HepG2 (cell line): ENCODE results near the gene SMIM13. TPM values are rescaled to one million over a fixed set of nuclear protein-coding genes. Genes with fewer than 3 reads are reported as not detected.

Experiments used
- AGO2 ChIP-seq: fragments of 200-400 bp; formaldehyde crosslinking; optimal IDR thresholded peaks from 2 replicates; pipeline ENCODE3; 2017; ENCODE audit warnings: mild to moderate bottlenecking, low read depth, low read length, moderate library complexity
- CBX2 ChIP-seq, 2 experiments: fragments of 200-600 bp in 1 of 2; sonication (generic); formaldehyde crosslinking in 1 of 2; IDR thresholded peaks; 2 replicates each; pipeline versions ENCODE4 v1.7.0 to v1.8.1; 2018 to 2022; ENCODE audit warnings: low read depth in 2 of 2, low read length in 1 of 2, mild to moderate bottlenecking in 1 of 2, missing genetic modification reagents in 1 of 2
- CENPX ChIP-seq: sonication (generic); formaldehyde crosslinking; IDR thresholded peaks from 2 replicates; pipeline ENCODE4 v1.9.0; 2021; ENCODE audit warnings: mild to moderate bottlenecking, missing genetic modification reagents, moderate library complexity
- EZH2 ChIP-seq: conservative IDR thresholded peaks from 2 replicates; pipeline ENCODE4 v1.6.1; 2012; ENCODE audit warnings: mild to moderate bottlenecking, low read depth, low read length, moderate library complexity
- GLI4 ChIP-seq: sonication (generic); formaldehyde crosslinking; IDR thresholded peaks from 2 replicates; pipeline ENCODE4 v1.5.1; 2020; ENCODE audit warnings: missing genetic modification reagents, mild to moderate bottlenecking, moderate library complexity, borderline replicate concordance
- GPN1 ChIP-seq: sonication (generic); formaldehyde crosslinking; IDR thresholded peaks from 2 replicates; pipeline ENCODE4 v1.5.1; 2020; ENCODE audit warnings: missing genetic modification reagents, borderline replicate concordance
- GTF2F1 ChIP-seq: fragments of 150-350 bp; IDR thresholded peaks from 2 replicates; pipeline ENCODE4 v1.6.1; 2014; ENCODE audit warnings: low read length
- HOXD1 ChIP-seq: sonication (generic); formaldehyde crosslinking; IDR thresholded peaks from 2 replicates; pipeline ENCODE4 v1.5.0; 2020; ENCODE audit warnings: missing genetic modification reagents
- MXI1 ChIP-seq: IDR thresholded peaks from 3 replicates; pipeline ENCODE4 v1.6.1; 2012; ENCODE audit warnings: low read depth, low read length, inconsistent platforms, borderline replicate concordance
- PCBP2 ChIP-seq: fragments of 200-400 bp; formaldehyde crosslinking; optimal IDR thresholded peaks from 2 replicates; pipeline ENCODE3; 2018; ENCODE audit warnings: low read length, low read depth; ENCODE audit not compliant: poor library complexity, severe bottlenecking
- PRMT3 ChIP-seq: sonication (generic); formaldehyde crosslinking; IDR thresholded peaks from 2 replicates; pipeline ENCODE4 v1.8.1; 2022; ENCODE audit warnings: low read depth, mild to moderate bottlenecking, moderate library complexity, missing genetic modification reagents, borderline replicate concordance
- SSRP1 ChIP-seq: IDR thresholded peaks from 2 replicates; pipeline ENCODE4 v1.6.1; 2016; ENCODE audit warnings: control low read depth
- STAT5B ChIP-seq: sonication (generic); formaldehyde crosslinking; IDR thresholded peaks from 2 replicates; pipeline ENCODE4 v1.4.0; 2020; ENCODE audit warnings: missing genetic modification reagents
- ZBTB1 ChIP-seq: sonication (generic); formaldehyde crosslinking; IDR thresholded peaks from 2 replicates; pipeline ENCODE4 v1.4.0; 2020; ENCODE audit warnings: missing genetic modification reagents, borderline replicate concordance
- ZFP36L2 ChIP-seq: sonication (generic); formaldehyde crosslinking; IDR thresholded peaks from 2 replicates; pipeline ENCODE4 v1.4.0; 2020; ENCODE audit warnings: missing genetic modification reagents
- ZNF547 ChIP-seq: sonication (generic); formaldehyde crosslinking; IDR thresholded peaks from 2 replicates; pipeline ENCODE4 v1.5.1; 2020; ENCODE audit warnings: mild to moderate bottlenecking, missing genetic modification reagents
- ZNF563 ChIP-seq: sonication (generic); formaldehyde crosslinking; IDR thresholded peaks from 2 replicates; pipeline ENCODE4 v1.8.0; 2022; ENCODE audit warnings: mild to moderate bottlenecking, moderate library complexity, missing genetic modification reagents
- ZNF772 ChIP-seq: sonication (generic); formaldehyde crosslinking; IDR thresholded peaks from 2 replicates; pipeline ENCODE4 v1.5.0; 2020; ENCODE audit warnings: mild to moderate bottlenecking, missing genetic modification reagents
- ZNF775 ChIP-seq: sonication (generic); formaldehyde crosslinking; IDR thresholded peaks from 2 replicates; pipeline ENCODE4 v1.4.0; 2020; ENCODE audit warnings: missing genetic modification reagents, mild to moderate bottlenecking, moderate library complexity, borderline replicate concordance
- ZSCAN20 ChIP-seq: sonication (generic); formaldehyde crosslinking; IDR thresholded peaks from 2 replicates; pipeline ENCODE4 v1.4.0; 2020; ENCODE audit warnings: missing genetic modification reagents, mild to moderate bottlenecking, borderline replicate concordance
- ZSCAN31 ChIP-seq: sonication (generic); formaldehyde crosslinking; IDR thresholded peaks from 2 replicates; pipeline ENCODE4 v1.5.0; 2020; ENCODE audit warnings: low read depth, mild to moderate bottlenecking, missing genetic modification reagents
- polyA plus RNA-seq, 8 experiments: library from polyadenylated mRNA; depleted of rRNA in 3 of 8; stranded (reverse) in 7 of 8; unstranded in 1 of 8; fragments of >200 nt; fragmentation: Illumina TruSeq in 4 of 8; extraction: Trizol in 4 of 8; gene quantifications; 2 replicates each; pipeline versions ENCODE4 v1.2.1 to v1.2.3, GENCODE V29; 2011 to 2016; ENCODE audit warnings: low read depth in 4 of 8, missing spikeins in 1 of 8, mixed read lengths in 1 of 8; ENCODE audit not compliant: insufficient read depth in 1 of 8
- total RNA-seq, 5 experiments: library from RNA; depleted of rRNA; stranded (reverse); fragments of >200 nt; fragmentation: Illumina TruSeq; extraction: Trizol; gene quantifications; 2 replicates each; pipeline ENCODE4 v1.2.3, GENCODE V29; 2016; ENCODE audit warnings: low read depth in 1 of 5
- TF ChIP-seq, protein P1 (sequence below): sonication (generic); formaldehyde crosslinking; IDR thresholded peaks from 2 replicates; pipeline ENCODE4 v1.5.0; 2020; ENCODE audit warnings: missing genetic modification reagents
- TF ChIP-seq, protein P2 (sequence below): IDR thresholded peaks from 2 replicates; pipeline ENCODE4 v1.6.1; 2016
- TF ChIP-seq, protein P3 (sequence below): sonication (generic); formaldehyde crosslinking; IDR thresholded peaks from 2 replicates; pipeline ENCODE4 v1.5.0; 2020; ENCODE audit warnings: missing genetic modification reagents

Gene SMIM13
- total and polyA plus RNA-seq, 2 of the 13 experiments (the other 11 are each of a cell fraction or from before 2014, with no cell fraction given), result 2.7 to 10.2 TPM

DNA sequence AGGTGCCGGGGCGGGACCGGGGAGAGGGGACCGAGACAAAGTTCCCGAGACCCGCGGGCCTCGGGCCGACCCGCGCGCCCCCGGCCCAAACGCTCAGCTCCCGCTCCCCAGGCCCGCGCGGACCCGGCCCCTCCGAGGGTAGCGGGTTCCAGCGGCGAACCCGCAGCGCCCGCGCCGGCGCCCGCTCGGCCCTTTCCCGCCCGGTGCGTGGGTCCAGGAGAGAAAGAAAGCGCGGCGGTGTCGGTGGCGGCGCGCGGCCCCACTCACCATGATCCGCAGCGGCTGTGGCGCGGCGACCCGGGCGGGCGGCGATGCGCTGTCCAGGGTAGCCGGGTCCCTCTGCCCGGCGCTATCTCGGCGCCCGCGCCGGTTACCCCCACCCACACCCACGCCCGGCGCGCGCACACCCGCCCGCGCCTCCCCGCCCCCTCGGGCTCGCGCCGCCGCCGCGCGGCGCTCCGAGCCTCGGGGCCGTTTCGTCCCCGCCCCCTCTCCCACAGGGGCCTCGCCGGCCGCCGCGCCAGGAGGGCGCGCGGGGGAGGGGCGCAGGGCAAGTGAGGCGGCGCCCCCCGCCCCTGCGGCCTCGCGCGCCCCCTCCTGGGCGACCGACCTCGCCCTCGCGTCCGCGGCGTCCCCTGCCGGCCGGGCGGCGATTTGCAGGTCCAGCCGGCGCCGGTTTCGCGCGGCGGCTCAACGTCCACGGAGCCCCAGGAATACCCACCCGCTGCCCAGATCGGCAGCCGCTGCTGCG is 49.5 kb upstream of the SMIM13 start, which contains the start of gene ELOVL2 (continued):
- no peak for TF ChIP-seq CBX2 (IDR thresholded peaks at IDR 0.05; ENCODE audit: low read depth, low read length)
- TF ChIP-seq CBX2 (CRISPR knock-in tag; IDR thresholded peaks at IDR 0.05; ENCODE audit: low read depth), result no peak
- TF ChIP-seq SSRP1 (CRISPR knock-in tag), result no peak
- TF ChIP-seq PRMT3 (CRISPR knock-in tag), result peak; percentile 90; the same call in 1 of the 2 replicates
- TF ChIP-seq PCBP2, result no peak
- TF ChIP-seq, protein P1, sequence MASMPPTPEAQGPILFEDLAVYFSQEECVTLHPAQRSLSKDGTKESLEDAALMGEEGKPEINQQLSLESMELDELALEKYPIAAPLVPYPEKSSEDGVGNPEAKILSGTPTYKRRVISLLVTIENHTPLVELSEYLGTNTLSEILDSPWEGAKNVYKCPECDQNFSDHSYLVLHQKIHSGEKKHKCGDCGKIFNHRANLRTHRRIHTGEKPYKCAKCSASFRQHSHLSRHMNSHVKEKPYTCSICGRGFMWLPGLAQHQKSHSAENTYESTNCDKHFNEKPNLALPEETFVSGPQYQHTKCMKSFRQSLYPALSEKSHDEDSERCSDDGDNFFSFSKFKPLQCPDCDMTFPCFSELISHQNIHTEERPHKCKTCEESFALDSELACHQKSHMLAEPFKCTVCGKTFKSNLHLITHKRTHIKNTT (CRISPR knock-in tag), result 0 out of 2 replicates have a peak, but pooled peaks have one; percentile 67
- no peak for TF ChIP-seq EZH2
- no peak for TF ChIP-seq HOXD1 (CRISPR knock-in tag)
- TF ChIP-seq ZBTB1 (CRISPR knock-in tag), result no peak
- peak; percentile 17 for TF ChIP-seq AGO2
- TF ChIP-seq ZNF772, result 0 out of 2 replicates have a peak, but pooled peaks have one; percentile 20
- TF ChIP-seq, protein P2, sequence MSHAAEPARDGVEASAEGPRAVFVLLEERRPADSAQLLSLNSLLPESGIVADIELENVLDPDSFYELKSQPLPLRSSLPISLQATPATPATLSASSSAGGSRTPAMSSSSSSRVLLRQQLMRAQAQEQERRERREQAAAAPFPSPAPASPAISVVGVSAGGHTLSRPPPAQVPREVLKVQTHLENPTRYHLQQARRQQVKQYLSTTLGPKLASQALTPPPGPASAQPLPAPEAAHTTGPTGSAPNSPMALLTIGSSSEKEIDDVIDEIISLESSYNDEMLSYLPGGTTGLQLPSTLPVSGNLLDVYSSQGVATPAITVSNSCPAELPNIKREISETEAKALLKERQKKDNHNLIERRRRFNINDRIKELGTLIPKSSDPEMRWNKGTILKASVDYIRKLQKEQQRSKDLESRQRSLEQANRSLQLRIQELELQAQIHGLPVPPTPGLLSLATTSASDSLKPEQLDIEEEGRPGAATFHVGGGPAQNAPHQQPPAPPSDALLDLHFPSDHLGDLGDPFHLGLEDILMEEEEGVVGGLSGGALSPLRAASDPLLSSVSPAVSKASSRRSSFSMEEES (CRISPR knock-in tag), result no peak
- TF ChIP-seq ZSCAN31 (CRISPR knock-in tag), result peak; percentile 79; the same call in 1 of the 2 replicates
- no peak for TF ChIP-seq ZFP36L2 (CRISPR knock-in tag)
- TF ChIP-seq, protein P3, sequence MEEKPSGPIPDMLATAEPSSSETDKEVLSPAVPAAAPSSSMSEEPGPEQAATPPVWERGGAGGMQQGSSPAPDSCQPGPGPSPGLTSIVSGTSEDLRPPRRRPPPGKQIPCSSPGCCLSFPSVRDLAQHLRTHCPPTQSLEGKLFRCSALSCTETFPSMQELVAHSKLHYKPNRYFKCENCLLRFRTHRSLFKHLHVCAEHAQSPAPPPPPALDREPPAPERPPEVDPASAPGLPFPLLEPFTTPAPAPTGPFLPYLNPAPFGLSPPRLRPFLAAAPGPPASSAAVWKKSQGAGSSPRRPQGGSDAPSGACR (CRISPR knock-in tag), result no peak
- no peak for TF ChIP-seq ZNF547 (CRISPR knock-in tag)
- no peak for TF ChIP-seq CENPX
- TF ChIP-seq GLI4, result no peak
- TF ChIP-seq GTF2F1, result peak; percentile 27; the same call in 1 of the 2 replicates
- TF ChIP-seq GPN1 (CRISPR knock-in tag), result no peak
- peak; percentile 83 for TF ChIP-seq ZNF563 (CRISPR knock-in tag)
- TF ChIP-seq MXI1, result peak; percentile 56; the same call in 2 of the 3 replicates
- TF ChIP-seq ZSCAN20 (CRISPR knock-in tag), result peak; percentile 51; the same call in 1 of the 2 replicates
- no peak for TF ChIP-seq STAT5B (CRISPR knock-in tag)
- no peak for TF ChIP-seq ZNF775 (CRISPR knock-in tag)
